HepG2 (cell line): ENCODE data around the gene CAMK2A. TPM values are rescaled to one million over a fixed set of nuclear protein-coding genes. Genes with fewer than 3 reads are reported as not detected.

Source experiments
- ATF2 ChIP-seq: sonication (generic); formaldehyde crosslinking; IDR thresholded peaks from 2 replicates; pipeline ENCODE4 v1.4.0; 2020; ENCODE audit warnings: missing genetic modification reagents
- CCDC6 ChIP-seq: sonication (generic); formaldehyde crosslinking; IDR thresholded peaks from 2 replicates; pipeline ENCODE4 v1.8.1; 2022; ENCODE audit warnings: mild to moderate bottlenecking, missing genetic modification reagents, moderate library complexity
- MIER2 ChIP-seq: IDR thresholded peaks from 2 replicates; pipeline ENCODE4 v1.6.1; 2016; ENCODE audit warnings: missing biosample characterization, missing genetic modification reagents
- TBL1XR1 ChIP-seq: fragments of 150-350 bp; IDR thresholded peaks from 2 replicates; pipeline ENCODE4 v1.6.1; 2014; ENCODE audit warnings: borderline replicate concordance, low read length; ENCODE audit not compliant: partially characterized antibody
- ZMAT3 ChIP-seq: sonication (generic); formaldehyde crosslinking; conservative IDR thresholded peaks from 2 replicates; pipeline ENCODE4 v1.7.0; 2021; ENCODE audit warnings: missing genetic modification reagents
- ZNF280D ChIP-seq: sonication (generic); formaldehyde crosslinking; IDR thresholded peaks from 2 replicates; pipeline ENCODE4 v1.5.1; 2020; ENCODE audit warnings: mild to moderate bottlenecking, missing genetic modification reagents
- ZNF639 ChIP-seq: conservative IDR thresholded peaks from 2 replicates; pipeline ENCODE4 v1.6.1; 2018; ENCODE audit warnings: missing genetic modification reagents
- ZNF782 ChIP-seq: sonication (generic); formaldehyde crosslinking; IDR thresholded peaks from 2 replicates; pipeline ENCODE4 v1.4.0; 2020; ENCODE audit warnings: missing genetic modification reagents, mild to moderate bottlenecking, borderline replicate concordance
- polyA plus RNA-seq, 8 experiments: library from polyadenylated mRNA; depleted of rRNA in 3 of 8; stranded (reverse) in 7 of 8; unstranded in 1 of 8; fragments of >200 nt; fragmentation: Illumina TruSeq in 4 of 8; extraction: Trizol in 4 of 8; gene quantifications; 2 replicates each; pipeline versions ENCODE4 v1.2.1 to v1.2.3, GENCODE V29; 2011 to 2016; ENCODE audit warnings: low read depth in 4 of 8, missing spikeins in 1 of 8, mixed read lengths in 1 of 8; ENCODE audit not compliant: insufficient read depth in 1 of 8
- total RNA-seq, 5 experiments: library from RNA; depleted of rRNA; stranded (reverse); fragments of >200 nt; fragmentation: Illumina TruSeq; extraction: Trizol; gene quantifications; 2 replicates each; pipeline ENCODE4 v1.2.3, GENCODE V29; 2016; ENCODE audit warnings: low read depth in 1 of 5

CAMK2A gene
- total and polyA plus RNA-seq, 2 of the 13 experiments (the other 11 are each of a cell fraction or from before 2014, with no cell fraction given), result 0.11 TPM; not detected in 1

- TF ChIP-seq ATF2 (CRISPR knock-in tag), result no peak
- no peak for TF ChIP-seq CCDC6 (CRISPR knock-in tag)
- no peak for TF ChIP-seq MIER2 (CRISPR knock-in tag)
- TF ChIP-seq ZNF639 (CRISPR knock-in tag), result no peak
- TF ChIP-seq ZNF280D (CRISPR knock-in tag), result no peak
- TF ChIP-seq ZMAT3, result no peak
- no peak for TF ChIP-seq TBL1XR1
- TF ChIP-seq ZNF782 (CRISPR knock-in tag), result no peak
Observed at GRCh38 chr5:150176745-150177477, 112.7 kb downstream of the CAMK2A start (continued).
